GM19238 (cell line): ENCODE results near the gene NIPBL.
"Not testable (repeated sequence)": the region's sequence is repeated elsewhere in the genome, so short reads cannot be mapped to it uniquely, and the experiment has no call there.

Experiments used
- DNase-seq: peaks from one replicate; pipeline ENCODE4 v3.0.0; 2011; ENCODE audit warnings: low spot score; ENCODE audit not compliant: insufficient read length

NIPBL gene

DNA sequence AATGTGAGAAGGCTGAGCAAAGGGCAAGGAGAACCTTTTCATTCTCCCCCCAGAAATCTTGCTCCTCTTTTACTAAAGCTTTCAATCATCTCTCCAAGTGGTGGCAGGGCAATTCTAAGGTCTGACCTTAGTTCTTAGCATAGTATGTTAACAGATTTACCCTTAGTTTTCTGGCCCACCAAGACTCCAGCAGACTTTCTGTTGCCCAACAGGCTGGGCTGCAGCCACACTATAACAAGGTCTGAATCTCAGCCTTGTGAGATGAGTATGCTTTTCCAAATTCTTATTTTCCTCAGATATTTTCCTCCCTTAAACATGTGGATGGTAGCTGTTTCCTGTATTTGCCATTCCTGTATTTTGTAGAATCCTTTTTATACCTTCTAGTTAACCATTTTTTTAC is 69.5 kb downstream of the NIPBL start:
- no peak for DNase-seq

DNA sequence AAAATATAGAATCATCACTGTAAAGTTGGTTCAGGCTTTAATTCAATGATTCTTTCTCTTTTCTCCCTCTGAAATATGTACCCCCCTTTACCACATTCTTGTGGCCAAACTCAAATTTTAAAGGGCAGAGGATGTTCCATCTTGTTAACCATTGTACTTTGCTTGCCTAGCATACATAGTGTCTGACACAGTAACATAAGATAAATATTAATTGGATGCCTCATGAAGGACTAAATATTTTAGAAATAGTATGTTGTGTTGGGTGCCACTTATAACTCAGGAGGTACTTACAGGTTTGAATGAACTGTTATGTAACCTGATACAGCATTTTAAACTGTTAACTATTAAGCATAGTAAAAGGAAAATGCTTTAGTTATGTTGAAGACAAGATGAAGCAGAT is 71.5 kb downstream of the NIPBL start:
- no peak for DNase-seq

DNA sequence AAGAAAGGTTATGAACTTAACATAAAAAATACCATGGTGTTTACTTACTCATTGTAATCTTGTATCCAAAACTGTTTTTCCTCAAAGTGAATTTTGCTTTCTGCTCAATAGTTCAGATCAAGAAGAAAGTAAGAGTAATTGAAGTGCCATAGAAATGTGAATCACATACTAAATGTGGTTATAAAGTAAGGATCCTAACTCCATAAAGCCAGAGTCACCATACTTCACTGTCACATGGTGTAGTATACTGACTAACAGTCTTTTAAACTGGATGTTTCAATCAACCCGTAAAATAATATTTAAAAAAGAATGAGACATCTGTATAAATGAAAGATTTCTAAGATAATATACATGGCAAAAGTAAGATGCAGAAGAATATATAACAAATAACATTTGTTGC is 72.1 kb downstream of the NIPBL start:
- no peak for DNase-seq

DNA sequence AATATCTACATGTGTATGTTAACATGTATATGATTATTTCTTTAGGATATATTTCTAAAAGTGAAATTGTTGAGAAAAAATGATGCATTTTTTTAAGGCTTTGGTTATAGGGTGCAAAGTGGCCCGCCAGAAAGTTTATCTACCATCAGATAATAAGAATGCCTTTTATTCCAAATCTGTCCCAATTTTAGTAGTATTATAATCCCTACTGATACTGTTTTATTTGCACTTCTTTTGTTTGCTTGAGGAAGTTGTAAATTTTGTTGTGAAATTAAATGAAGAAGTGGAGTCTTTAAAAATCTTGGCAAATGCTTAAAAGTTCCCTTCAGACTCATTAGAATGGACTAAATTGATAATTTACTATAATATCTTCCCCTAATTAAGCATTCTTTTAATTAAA is 73.0 kb downstream of the NIPBL start:
- DNase-seq, result no peak

DNA sequence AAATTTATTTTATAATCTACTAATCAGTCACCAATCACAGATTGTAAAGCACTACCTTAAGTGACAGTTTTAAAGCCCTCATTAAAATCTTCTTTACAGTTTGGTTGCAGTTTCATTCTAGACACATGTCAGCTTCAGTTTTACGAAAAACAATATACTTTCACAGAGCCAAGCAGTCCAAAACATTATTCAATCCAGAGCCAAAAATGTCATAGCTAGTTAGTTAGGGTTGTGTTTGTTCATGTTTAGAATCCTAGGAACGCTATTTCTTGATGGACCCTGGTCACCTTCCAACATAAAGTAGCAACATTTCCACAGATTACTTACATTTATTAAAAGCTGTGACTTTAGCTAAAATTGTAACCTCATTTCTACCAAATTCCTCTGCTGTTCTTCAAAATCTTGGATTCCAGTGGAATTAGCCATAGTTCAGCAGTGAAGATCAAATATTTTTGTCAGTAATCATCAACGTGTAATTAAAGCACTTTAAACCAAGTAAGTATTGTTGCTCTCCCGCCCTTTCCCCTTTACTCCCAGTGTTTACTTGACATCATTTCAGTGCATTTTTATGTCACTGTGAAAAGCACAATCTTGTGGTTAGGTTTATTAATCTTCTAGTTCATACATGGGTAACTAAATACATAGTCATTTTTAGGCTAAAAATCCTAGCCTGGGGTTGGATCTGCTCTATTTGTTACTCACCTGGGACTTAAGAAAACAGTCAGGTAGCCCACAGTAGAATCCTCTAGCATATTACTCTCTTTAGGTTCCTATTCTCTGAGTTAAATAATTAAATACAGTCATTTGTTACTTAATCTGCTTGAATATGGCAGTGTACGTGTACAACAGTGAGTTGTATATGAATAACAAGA is 74.3 kb downstream of the NIPBL start:
- no peak for DNase-seq

DNA sequence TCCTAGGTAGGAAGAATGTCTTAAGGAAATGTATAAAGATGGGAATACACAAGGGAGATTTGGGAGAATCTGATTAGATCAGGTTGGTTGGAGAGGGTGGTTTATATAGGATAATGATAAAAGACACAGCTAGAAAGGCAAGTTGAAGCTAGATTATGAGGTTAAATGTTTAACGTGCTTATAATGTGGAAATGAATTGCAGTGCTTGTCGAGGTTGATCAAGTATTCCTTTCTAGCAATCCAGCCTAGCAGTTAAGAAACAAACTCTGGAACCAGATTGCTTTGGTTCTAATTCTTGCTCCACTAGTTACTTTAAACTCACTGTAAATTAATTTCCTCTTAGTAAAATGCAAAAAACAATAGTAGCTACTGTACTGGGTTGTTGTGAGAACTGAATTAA is 76.5 kb downstream of the NIPBL start:
- no peak for DNase-seq

DNA sequence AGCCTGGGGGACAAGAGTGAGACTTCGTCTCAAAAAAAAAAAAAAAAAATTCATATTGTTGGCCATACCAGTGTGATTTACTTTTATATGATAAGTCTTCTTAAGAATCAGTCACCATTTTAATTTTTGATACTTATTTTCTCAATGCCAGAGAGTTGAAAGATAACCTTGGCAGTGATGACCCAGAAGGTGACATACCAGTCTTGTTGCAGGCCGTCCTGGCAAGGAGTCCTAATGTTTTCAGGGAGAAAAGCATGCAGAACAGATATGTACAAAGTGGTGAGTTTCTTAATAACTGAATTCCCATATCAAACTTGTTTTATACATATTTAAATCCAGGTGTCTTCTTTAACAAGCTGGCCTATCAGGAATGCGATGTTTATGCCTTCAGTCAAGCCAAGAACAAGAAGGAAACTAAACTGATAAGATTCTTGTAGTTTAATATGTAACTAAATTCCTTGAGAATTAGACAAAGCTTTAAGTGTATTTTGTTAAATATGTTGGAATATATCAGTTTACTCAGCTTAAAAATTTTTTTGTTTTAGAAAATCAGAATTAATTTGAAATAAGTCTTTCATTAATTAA is 81.5 kb downstream of the NIPBL start:
- no peak for DNase-seq

DNA sequence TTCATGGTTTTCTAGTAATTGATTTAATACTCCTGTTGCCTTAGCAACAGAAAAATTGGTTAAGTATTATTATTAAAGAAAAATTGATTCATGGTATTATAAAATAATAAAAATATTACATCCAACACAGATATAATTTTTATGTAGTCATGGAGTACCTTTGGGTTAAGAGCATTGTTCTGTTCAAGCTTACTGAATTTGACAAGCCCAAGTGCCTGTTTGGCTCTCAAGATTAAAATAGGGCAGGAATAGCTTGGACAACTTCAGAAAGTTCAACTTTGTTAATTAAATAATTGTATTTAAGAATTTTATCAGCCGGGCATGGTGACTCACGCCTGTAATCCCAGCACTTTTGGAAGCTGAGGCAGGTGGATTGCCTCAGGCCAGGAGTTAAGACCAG is 82.0 kb downstream of the NIPBL start:
- DNase-seq, result no peak

DNA sequence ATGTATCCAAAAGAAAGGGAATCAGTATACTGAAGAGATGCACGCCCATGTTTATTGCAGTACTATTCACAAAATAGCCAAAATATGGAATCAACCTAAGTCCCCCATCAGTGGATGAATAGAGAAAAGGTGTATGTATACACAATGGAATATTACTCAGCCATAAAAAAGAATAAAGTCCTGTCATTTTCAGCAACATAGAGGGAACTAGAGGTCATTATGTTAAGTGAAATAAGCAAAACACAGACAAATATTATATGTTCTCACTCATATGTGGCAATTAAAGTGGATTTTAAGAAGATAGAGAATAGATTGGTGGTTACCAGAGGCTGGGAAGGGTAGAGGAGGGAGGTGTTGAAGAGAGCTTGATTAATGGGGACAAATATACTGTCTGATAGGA is 88.6 kb downstream of the NIPBL start:
- DNase-seq, result no peak

DNA sequence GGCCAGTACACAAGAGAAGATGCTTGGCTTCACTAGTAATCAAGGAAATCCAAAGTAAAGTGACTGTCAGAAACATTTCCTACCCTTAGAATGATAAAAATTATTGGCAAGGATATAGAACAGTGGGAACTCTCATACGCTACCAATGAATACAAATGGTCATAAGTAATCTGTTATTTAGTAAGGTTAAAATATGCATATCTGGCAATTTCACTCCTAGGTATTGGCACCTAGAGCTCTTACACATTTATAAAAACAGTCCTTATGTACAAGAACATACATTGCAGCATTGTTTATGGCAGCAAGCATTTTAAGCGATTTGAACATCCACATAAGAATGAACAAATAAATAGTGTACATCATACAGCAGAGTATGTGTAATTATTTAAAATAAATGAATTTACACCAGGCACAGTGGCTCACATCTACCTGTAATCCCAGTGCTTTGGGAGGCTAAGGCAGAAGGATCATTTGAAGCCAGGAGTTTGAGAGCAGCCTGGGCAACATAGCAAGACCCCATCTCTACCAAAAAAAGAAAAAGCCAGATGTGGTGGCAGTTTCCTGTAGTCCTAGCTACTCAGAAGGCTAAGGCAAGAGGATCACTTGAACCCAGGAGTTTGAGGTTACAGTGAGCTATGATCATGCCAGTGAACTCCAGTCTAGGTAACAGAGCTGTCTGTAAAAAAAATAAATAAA is 93.3 kb downstream of the NIPBL start:
- DNase-seq, result no peak

DNA sequence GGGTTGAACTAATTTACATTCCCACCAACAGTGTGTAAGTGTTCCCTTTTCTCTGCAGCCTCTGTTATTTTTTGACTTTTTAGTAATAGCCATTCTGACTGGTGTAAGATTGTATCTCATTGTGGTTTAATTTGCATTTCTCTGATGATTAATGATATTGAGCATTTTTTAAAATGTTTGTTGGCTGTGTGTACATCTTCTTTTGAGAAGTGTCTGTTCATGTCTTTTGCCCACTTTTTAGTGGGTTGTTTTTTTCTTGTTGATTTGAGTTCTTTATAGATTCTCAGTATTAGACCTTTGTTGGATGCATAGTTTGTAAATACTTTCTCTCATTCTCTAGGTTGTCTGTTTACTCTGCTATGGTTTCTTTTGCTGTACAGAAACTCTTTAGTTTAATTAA is 101.6 kb downstream of the NIPBL start:
- DNase-seq, result no peak

DNA sequence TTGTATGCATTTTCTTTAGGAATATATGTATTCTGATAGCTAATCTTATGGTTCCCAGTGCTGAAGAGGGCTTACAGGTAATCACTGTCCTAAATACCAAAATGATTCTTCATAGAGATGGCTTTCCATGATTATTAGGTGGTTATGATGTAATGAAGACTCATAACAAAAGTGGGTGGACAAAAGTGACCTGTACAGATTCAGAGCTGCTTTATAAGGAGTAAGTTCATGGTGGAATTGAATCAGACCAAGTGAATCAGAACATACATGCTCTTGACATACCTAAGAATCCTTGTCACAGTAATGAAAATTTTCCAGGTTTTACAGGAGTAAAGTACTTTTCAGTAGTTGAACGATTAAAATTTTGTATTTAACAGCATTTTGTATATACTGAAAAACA is 105.6 kb downstream of the NIPBL start:
- DNase-seq, result no peak

DNA sequence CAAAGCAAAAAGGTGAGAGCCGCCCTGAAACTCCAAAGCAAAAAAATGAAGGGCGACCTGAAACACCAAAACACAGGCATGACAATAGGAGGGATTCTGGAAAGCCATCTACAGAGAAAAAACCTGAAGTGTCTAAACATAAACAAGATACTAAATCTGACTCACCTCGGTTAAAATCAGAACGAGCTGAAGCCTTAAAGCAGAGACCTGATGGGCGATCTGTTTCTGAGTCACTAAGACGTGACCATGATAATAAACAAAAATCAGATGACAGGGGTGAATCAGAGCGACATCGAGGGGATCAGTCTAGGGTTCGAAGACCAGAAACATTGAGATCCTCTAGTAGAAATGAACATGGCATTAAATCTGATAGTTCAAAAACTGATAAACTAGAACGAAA is 108.8 kb downstream of the NIPBL start:
- no peak for DNase-seq

DNA sequence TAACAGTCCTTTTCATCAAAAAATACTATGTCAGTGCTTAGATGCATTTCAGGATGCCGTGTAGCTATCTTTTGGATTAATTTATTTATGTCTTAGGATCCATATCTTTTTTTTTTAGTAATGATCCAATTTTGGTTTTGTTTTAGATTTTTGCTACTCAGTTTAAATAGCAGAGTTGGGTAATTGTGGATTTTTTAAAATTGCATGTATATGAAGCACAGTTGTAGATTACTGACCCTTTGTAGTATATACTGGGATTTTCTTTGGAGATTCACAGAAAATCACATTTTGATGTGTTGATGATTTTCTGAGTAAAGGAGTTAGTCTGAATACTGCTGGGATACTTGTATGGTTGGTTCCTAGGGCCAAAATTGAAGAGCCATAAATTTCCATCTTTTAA is 111.8 kb downstream of the NIPBL start:
- DNase-seq, result no peak

DNA sequence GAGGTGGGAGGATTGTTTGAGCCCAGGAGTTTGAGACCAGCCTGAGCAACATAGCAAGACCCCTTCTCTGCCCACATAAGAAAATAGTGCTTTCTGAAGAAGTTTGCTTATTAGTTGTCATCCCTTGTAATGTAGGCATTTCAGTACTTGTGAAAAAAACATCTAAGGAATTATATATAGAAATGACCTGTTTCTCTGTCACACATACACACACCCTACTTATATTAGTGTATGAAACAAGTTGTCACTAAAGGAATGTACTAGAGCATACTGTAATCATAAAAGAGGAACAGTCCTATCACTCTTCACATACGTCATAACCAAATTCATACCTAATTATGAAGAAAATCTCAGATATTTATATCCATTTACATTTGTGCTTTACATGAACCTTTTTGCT is 122.0 kb downstream of the NIPBL start:
- no peak for DNase-seq

DNA sequence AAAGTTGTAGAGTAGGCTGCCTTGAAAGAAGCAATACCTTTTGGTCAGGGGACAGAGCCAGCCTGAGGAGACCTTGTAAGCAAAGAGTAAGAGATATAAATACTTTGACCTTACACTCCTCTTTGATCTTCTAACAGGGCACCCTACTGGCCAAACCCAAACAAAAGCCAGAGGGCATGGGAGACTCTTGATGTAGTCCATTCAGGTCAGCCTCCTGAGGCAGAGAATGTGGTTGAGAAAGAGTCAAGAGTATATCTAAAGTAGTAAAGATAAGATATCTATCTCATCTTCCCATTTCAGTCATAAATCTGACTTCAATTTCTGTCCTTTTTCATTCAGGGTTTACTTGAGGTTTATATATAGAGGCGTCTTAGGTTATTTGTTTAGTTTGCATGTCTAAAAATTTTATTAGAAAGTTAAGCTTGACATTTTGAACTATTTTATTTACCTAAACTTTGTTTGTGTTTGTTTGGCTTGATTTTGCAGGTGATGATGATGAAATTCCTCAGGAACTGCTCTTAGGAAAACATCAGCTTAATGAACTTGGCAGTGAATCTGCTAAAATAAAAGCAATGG is 125.7 kb downstream of the NIPBL start:
- DNase-seq, result no peak

DNA sequence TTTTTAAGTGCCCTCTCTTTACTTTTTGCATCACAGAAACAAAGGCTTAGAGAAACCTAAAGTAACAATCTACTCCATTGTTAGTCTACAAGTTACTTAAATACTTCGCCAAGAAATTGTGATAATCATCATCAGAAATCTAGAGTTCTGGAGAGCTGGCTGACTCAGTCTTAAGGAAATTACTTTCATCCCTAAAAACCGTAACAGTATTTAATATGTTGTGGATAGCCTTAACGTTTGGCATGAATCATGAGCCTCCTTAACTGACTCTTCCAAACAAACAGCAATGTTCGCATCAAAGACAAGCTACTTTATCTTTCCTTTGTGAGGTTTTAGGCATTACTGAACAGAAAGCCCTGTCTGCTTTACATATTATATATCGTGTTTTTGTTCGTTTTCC is 128.7 kb downstream of the NIPBL start:
- DNase-seq, result no peak

DNA sequence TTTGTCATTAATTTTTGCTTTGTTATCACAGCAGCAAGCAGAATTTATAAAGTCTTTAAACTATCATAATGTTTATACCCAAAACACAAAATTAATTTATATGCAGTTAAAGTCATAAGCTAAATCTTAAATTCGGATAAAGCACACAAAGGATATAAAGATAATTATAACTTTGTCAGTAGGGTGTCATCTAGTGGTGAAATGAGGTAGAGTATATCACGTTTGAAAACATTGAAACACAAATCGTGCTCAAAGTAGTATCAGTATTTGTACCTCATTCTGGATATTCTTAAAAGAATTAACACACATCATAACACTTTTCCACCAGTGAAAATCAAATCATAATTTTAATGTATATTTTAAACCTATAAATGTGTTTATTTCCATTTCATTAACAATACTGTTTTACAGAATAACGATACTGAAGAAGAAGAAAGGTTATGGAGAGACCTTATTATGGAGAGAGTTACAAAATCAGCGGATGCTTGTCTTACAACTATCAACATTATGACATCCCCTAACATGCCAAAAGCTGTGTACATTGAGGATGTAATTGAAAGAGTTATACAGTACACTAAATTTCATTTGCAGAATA is 129.5 kb downstream of the NIPBL start:
- no peak for DNase-seq

DNA sequence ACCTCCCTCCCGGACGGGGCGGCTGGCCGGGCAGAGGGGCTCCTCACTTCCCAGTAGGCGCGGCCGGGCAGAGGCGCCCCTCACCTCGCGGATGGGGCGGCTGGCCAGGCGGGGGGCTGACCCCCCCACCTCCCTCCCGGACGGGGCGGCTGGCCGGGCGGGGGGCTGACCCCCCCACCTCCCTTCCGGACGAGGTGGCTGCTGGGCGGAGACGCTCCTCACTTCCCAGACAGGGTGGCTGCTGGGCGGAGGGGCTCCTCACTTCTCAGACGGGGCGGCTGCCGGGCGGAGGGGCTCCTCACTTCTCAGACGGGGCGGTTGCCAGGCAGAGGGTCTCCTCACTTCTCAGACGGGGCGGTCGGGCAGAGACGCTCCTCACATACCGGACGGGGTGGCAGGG is 136.6 kb downstream of the NIPBL start:
- not testable (repeated sequence) for DNase-seq

DNA sequence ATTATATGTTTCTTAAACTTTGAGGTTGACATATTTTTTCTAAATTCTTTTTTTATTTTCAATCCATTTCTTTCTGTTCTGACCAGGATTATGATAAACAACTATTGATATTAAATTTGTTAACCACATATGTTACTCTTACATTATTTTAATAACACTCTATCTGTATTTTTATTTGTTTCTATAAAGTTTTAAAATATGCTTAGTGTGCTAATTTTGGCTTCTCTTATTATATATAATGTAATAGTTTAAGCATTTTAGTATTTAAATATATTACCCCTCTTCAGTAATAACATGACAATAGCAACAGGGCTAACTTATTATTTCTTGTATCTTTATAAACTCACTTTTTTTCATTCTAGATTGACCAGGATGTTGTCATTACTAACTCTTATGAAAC is 137.8 kb downstream of the NIPBL start:
- no peak for DNase-seq

DNA sequence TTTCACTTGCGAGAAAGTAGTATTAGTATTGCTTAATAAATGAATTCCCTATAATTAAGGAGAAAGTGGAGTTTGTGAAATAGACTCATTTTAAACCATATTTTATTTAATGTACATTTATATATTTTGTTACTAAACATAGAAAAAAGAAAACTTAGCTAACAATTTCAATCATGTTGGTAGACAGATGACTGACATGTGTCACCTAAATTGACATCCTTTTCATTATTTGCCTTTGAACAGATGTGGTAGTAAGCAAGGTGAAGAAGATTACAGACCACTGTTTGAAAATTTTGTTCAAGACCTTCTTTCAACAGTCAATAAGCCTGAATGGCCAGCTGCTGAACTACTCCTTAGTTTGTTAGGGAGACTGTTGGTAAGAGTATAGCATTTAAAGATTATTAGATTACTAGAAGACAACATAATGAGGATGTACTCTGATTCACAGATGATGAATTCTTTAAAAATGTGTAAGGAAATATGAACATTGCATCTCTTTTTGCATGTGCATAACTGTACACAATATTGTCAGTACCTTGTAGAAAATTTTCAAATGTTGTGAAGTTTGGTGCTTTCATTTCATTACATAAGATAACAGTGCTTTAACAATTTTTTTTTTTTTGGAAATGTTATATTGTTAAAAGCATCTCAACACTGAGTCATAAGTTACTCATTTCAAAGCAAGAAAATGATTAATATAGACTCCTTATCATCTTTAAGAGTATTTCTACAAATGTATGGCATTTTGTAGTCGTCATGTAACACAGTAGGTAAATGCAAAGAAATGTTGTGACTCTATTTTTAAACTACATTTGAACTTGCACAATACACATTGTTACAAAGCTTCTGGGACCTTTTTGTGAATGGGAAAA is 139.5 kb downstream of the NIPBL start:
- DNase-seq, result no peak
